HG03025 (cell line): ENCODE data around the gene RTN4IP1.
"Not testable (repeated sequence)": the region's sequence is repeated elsewhere in the genome, so short reads cannot be mapped to it uniquely, and the experiment has no call there.

Source experiments
- ATAC-seq: cut with Tn5 transposase; IDR thresholded peaks from one replicate; pipeline ENCODE4 v1.9.1; 2021; ENCODE audit warnings: mild to moderate bottlenecking, moderate library complexity; ENCODE audit not compliant: unreplicated experiment, low FRiP score

Gene RTN4IP1

DNA sequence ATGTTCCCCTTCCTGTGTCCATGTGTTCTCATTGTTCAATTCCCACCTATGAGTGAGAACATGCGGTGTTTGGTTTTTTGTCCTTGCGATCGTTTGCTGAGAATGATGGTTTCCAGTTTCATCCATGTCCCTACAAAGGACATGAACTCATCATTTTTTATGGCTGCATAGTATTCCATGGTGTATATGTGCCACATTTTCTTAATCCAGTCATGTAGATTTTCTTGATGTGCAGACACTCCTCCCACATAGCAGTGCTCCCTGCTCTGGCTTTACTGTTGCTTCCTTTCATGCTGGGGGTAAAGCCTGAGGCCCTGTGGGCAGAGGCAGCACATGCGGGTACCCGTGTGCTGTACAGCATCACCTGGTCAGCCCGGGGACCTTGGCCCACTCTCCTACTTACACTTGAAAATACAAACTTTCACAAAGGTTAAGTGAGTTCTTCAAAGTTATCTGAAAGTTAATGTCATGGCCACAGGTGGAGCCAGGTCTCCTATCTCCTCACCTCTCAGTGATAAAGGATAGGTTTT is 80.3 kb downstream of the RTN4IP1 start:
- ATAC-seq, result not testable (repeated sequence)

- no peak for ATAC-seq
These were observed 81.5 kb downstream of the RTN4IP1 start for GRCh38 chr6:106547601-106548453.

- ATAC-seq, result no peak
These were observed 82.4 kb downstream of the RTN4IP1 start for GRCh38 chr6:106546691-106547414.

DNA sequence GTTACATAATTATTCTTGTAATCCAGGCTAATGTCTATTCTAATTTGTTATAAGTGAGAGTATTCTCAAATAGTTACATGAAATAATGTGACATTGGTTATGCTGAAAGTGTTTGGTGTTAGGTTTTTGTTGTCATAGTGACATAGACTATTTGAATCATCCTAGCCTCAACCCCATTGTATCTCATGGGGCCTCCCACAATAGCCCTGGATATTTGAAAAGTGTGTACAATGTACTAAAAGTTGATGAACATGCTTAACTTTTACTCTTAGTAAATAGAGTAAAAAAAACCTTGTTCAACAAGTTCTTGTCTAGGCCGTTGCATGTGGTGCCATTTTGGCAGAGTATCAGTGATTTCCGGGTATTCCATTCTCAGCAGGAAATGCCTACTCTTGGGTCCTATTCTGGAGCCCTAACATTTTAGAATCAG is 83.0 kb downstream of the RTN4IP1 start:
- no peak for ATAC-seq

- ATAC-seq, result no peak
These were observed 88.4 kb downstream of the RTN4IP1 start for GRCh38 chr6:106540907-106541306.

- ATAC-seq, result no peak
These were observed 88.9 kb downstream of the RTN4IP1 start for GRCh38 chr6:106540432-106540831.

GRCh38 chr6:106539936-106540335 is 89.4 kb downstream of the RTN4IP1 start:
- no peak for ATAC-seq

GRCh38 chr6:106538145-106538544 is 91.2 kb downstream of the RTN4IP1 start:
- ATAC-seq, result no peak

- ATAC-seq, result no peak
These were observed 91.6 kb downstream of the RTN4IP1 start for GRCh38 chr6:106537662-106538061.

DNA sequence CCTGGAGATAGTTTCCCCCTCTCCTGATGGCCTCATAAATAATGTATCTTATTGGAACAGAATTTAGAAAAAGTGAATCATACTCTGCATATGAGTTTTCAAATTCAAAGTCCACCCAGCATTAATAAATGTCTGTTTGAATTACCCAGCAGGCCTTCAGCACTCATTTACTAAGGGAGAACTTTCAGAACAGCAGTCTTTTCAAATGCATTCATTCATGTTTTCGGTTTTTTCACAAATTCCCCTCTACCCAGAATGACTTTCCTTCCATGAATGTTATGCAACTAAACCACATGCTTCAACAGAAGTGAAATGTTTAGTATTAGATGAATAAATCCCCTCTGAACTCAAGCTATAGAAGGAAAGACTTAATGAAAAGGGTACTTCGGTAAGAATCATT is 92.4 kb downstream of the RTN4IP1 start:
- ATAC-seq, result no peak

- no peak for ATAC-seq
These were observed 92.9 kb downstream of the RTN4IP1 start for GRCh38 chr6:106536357-106536756.

DNA sequence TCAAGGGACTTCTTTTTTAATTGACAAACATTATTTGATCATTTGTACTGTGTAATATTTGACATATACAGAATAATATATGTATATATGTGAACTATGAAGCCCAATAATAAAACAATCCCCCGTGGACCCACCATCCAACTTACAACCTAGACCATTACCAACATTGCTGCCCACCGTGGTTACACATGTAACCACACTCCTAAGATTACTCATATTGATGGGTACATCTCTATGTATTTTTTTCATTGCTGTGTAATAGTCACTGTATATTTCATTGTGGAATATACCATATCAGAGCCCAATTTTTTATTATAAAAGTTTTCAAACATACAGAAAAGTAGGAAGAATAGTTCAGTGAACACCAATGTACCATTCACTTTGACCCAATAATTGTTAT is 94.3 kb downstream of the RTN4IP1 start:
- no peak for ATAC-seq

- no peak for ATAC-seq
These were observed 94.7 kb downstream of the RTN4IP1 start for GRCh38 chr6:106534564-106534982.

- ATAC-seq, result no peak
These were observed 95.3 kb downstream of the RTN4IP1 start for GRCh38 chr6:106534004-106534403.

GRCh38 chr6:106533054-106533453 is 96.2 kb downstream of the RTN4IP1 start:
- no peak for ATAC-seq

DNA sequence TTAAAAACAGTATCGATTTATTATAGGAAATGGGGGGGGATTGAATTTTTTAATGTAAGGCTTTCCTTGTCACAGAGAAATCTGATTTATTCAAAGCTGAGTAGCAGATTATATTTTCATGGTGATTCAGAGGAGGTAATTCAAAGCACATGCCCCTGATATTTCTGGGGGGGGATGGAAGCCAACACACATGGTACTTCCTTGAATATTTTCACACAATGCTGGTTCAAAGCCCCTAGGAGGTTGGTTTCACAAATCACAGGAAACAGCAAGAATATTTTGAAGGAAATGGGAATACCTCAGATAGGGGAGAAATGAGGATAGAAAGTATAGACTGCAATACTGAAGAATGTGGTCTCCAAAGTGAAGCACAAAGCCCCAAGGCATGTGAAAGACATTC is 98.8 kb downstream of the RTN4IP1 start:
- ATAC-seq, result no peak

- no peak for ATAC-seq
These were observed 99.3 kb downstream of the RTN4IP1 start for GRCh38 chr6:106530026-106530425.

GRCh38 chr6:106529438-106529837 is 99.9 kb downstream of the RTN4IP1 start:
- ATAC-seq, result no peak

DNA sequence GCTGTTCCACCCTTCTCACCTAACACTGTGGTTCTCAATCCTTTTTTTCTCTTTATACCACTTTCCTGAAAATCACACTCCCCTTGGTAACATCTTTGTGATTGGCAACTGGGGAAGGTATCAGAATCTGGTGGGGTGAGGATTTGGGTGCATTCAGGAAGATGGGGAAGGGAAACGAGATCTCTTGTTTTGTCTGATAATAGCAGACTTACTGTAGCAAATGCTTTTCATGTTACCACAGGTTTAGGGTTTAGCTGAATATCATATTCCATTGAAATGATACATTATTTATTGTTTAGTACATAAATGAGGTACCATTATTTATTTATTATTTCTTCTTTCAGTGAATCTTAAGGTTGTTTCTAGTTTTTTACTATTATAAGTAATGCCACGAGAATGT is 100.8 kb downstream of the RTN4IP1 start:
- ATAC-seq, result no peak

- ATAC-seq, result no peak
These were observed 101.3 kb downstream of the RTN4IP1 start for GRCh38 chr6:106527979-106528378.

DNA sequence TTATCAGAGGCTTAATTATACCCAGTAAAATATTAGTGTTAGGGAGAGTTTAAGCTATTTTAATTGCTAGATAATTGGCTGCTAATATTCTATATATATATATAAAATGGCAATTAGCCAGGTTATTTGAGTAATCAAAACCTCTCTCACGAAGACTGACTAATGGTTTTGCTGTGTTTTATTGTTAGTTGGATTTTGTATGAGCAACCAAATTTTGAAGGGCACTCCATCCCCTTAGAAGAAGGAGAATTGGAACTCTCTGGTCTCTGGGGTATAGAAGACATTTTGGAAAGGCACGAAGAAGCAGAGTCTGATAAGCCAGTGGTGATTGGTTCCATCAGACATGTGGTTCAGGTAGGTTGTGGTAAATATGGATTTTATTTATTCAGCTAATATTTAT is 102.2 kb downstream of the RTN4IP1 start:
- no peak for ATAC-seq

- no peak for ATAC-seq
These were observed 103.4 kb downstream of the RTN4IP1 start for GRCh38 chr6:106525882-106526275.
